Fibroblast of mammary gland (primary cell): Measurements from ENCODE around the gene CPLANE1.

ENCODE experiments used
- DNase-seq: peaks from one replicate; pipeline ENCODE4 v3.0.0-alpha.2; 2010; ENCODE audit warnings: low read depth
- H3K4me3 ChIP-seq: 2 replicates; pipeline ENCODE4 v1.5.1; 2011; ENCODE audit warnings: low read depth, mild to moderate bottlenecking, low read length, moderate library complexity; ENCODE audit not compliant: control insufficient read depth
- TF ChIP-seq, protein P1 (sequence below): conservative IDR thresholded peaks from 2 replicates; pipeline ENCODE4 v1.5.1; 2011; ENCODE audit warnings: low read depth, low read length, inconsistent platforms; ENCODE audit not compliant: control insufficient read depth, insufficient read depth

Gene CPLANE1

DNA sequence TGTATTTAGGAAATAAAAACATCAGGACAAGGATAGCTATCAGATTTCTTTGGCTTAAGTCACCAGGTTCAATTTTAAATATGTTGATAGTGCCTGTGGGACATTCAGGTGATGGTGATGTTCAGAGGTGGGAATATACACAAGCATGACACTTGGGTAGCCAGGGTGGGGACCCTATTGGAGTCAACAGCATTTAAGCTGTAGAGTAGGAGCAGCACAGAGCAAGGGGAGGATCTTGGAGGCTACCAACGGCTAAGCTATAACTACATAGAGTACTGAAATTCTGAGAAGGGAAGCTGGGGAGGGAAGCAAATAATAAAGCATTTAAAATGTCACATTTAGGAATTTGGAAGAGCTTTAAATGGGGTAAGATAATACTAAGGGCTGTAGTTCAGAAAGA is 177.7 kb downstream of the CPLANE1 start:
- H3K4me3 ChIP-seq, result no peak overlapping the region
- DNase-seq, result no peak
- TF ChIP-seq, protein P1, sequence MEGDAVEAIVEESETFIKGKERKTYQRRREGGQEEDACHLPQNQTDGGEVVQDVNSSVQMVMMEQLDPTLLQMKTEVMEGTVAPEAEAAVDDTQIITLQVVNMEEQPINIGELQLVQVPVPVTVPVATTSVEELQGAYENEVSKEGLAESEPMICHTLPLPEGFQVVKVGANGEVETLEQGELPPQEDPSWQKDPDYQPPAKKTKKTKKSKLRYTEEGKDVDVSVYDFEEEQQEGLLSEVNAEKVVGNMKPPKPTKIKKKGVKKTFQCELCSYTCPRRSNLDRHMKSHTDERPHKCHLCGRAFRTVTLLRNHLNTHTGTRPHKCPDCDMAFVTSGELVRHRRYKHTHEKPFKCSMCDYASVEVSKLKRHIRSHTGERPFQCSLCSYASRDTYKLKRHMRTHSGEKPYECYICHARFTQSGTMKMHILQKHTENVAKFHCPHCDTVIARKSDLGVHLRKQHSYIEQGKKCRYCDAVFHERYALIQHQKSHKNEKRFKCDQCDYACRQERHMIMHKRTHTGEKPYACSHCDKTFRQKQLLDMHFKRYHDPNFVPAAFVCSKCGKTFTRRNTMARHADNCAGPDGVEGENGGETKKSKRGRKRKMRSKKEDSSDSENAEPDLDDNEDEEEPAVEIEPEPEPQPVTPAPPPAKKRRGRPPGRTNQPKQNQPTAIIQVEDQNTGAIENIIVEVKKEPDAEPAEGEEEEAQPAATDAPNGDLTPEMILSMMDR, result no peak

GRCh38 chr5:37064442-37064841 is 184.7 kb downstream of the CPLANE1 start:
- DNase-seq, result no peak
- TF ChIP-seq, protein P1, result no peak

DNA sequence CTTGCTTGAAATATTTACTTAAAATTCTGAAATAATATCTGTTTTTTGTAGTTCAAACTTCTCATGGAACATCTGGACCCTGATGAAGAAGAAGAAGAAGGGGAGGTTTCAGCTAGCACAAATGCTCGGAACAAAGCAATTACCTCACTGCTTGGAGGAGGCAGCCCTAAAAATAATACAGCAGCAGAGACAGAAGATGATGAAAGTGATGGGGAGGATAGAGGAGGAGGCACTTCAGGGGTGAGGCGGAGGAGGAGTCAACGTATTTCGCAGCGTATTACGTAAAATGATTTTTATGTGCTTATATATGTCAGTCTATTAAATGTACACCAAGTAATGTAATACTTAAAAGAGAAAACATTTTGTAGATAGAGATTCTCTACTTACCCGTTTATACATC is 185.4 kb downstream of the CPLANE1 start:
- DNase-seq, result no peak
- H3K4me3 ChIP-seq, result no peak overlapping the region
- TF ChIP-seq, protein P1, result no peak

More at GRCh38 chr5:37064442-37064841, 184.7 kb downstream of the CPLANE1 start:
- no peak overlapping the region for H3K4me3 ChIP-seq

- no peak overlapping the region for H3K4me3 ChIP-seq
- DNase-seq, result no peak
- TF ChIP-seq, protein P1, result no peak
These were observed 189.1 kb downstream of the CPLANE1 start for GRCh38 chr5:37060030-37060429.

DNA sequence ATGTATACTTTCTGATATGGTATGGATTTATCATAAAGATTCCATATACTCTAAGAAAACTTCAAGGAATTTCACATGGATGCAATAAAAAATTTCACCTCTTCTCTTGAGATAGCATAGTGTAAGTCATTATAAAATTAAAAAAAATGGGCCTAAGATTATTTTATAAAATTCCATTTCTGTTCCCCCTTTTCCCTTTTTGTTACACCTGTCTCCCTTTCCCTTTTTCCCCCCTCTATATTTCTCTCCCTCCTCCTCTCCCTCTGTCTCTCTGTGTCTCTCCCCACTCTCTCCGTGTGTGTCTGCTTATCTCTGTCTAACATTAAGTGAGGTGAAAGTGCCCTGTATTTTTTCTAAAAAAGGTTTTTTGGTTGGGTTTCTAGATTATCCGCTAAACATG is 192.4 kb downstream of the CPLANE1 start:
- no peak for DNase-seq
- TF ChIP-seq, protein P1, result no peak
- H3K4me3 ChIP-seq, result no peak overlapping the region
